GM19238 (cell line): ENCODE data around the gene PRF1.

Source experiments
- DNase-seq: peaks from one replicate; pipeline ENCODE4 v3.0.0; 2011; ENCODE audit warnings: low spot score; ENCODE audit not compliant: insufficient read length

The PRF1 gene

GRCh38 chr10:70561070-70561469 is 41.5 kb downstream of the PRF1 start:
- no peak for DNase-seq

GRCh38 chr10:70560511-70560941 is 42.0 kb downstream of the PRF1 start:
- DNase-seq, result no peak

- no peak for DNase-seq
Measured at GRCh38 chr10:70559861-70560260, 42.7 kb downstream of the PRF1 start.

GRCh38 chr10:70558871-70559810 is 43.4 kb downstream of the PRF1 start:
- peak; percentile 63 for DNase-seq

- DNase-seq, result no peak
Measured at GRCh38 chr10:70558295-70558694, 44.2 kb downstream of the PRF1 start.

- no peak for DNase-seq
Measured at GRCh38 chr10:70557876-70558275, 44.7 kb downstream of the PRF1 start.

GRCh38 chr10:70557086-70557845 is 45.3 kb downstream of the PRF1 start:
- DNase-seq, result no peak

- DNase-seq, result no peak
Measured at GRCh38 chr10:70555371-70555770, 47.2 kb downstream of the PRF1 start.

- no peak for DNase-seq
Measured at GRCh38 chr10:70552586-70552985, 50.0 kb downstream of the PRF1 start.

GRCh38 chr10:70551971-70552422 is 50.5 kb downstream of the PRF1 start:
- DNase-seq, result no peak

GRCh38 chr10:70551466-70551865 is 51.1 kb downstream of the PRF1 start:
- no peak for DNase-seq

GRCh38 chr10:70550459-70550858 is 52.1 kb downstream of the PRF1 start:
- DNase-seq, result no peak

- peak; percentile 81 for DNase-seq
Measured at GRCh38 chr10:70549962-70550458, 52.5 kb downstream of the PRF1 start.

GRCh38 chr10:70549351-70549961 is 53.1 kb downstream of the PRF1 start:
- DNase-seq, result no peak
